ENCODE data around the gene PCGF6.

DNA sequence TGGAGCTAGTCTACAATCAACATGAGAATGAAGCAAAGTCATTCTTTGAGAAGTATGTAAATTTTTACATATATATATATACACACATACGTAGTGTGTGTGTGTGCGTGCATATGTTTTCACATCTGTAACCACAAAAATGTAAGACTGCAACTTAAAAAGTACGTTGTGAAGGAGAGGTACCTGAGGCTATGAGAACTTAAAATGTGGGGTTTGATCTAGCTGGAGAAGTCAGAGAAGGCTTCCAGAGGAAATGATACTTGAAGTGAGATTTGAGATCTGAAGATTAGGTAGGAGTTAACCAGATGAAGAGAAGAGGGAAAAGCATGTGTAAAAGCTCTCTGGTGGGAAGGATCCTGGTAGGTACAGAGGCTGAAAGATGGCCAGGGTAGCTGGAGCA, 22.6 kb upstream of the PCGF6 start:
- TF ChIP-seq, protein P1, sequence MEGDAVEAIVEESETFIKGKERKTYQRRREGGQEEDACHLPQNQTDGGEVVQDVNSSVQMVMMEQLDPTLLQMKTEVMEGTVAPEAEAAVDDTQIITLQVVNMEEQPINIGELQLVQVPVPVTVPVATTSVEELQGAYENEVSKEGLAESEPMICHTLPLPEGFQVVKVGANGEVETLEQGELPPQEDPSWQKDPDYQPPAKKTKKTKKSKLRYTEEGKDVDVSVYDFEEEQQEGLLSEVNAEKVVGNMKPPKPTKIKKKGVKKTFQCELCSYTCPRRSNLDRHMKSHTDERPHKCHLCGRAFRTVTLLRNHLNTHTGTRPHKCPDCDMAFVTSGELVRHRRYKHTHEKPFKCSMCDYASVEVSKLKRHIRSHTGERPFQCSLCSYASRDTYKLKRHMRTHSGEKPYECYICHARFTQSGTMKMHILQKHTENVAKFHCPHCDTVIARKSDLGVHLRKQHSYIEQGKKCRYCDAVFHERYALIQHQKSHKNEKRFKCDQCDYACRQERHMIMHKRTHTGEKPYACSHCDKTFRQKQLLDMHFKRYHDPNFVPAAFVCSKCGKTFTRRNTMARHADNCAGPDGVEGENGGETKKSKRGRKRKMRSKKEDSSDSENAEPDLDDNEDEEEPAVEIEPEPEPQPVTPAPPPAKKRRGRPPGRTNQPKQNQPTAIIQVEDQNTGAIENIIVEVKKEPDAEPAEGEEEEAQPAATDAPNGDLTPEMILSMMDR (tag by site-specific recombination; IDR thresholded peaks at IDR 0.05), result no peak
- no peak for TF ChIP-seq ZNF600 (tag by site-specific recombination; IDR thresholded peaks at IDR 0.05)
- TF ChIP-seq MEIS1 (CRISPR knock-in tag; IDR thresholded peaks at IDR 0.05; ENCODE audit: borderline replicate concordance), result no peak
- TF ChIP-seq, protein P2, sequence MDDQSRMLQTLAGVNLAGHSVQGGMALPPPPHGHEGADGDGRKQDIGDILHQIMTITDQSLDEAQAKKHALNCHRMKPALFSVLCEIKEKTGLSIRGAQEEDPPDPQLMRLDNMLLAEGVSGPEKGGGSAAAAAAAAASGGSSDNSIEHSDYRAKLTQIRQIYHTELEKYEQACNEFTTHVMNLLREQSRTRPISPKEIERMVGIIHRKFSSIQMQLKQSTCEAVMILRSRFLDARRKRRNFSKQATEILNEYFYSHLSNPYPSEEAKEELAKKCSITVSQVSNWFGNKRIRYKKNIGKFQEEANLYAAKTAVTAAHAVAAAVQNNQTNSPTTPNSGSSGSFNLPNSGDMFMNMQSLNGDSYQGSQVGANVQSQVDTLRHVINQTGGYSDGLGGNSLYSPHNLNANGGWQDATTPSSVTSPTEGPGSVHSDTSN (CRISPR knock-in tag; IDR thresholded peaks at IDR 0.05), result no peak
- no peak for TF ChIP-seq REPIN1 (tag by site-specific recombination; IDR thresholded peaks at IDR 0.05; ENCODE audit: low read depth)
